Measurements from ENCODE around the gene FNDC3B. TPM values are rescaled to one million over a fixed set of nuclear protein-coding genes. Genes with fewer than 3 reads are reported as not detected.

Gene FNDC3B
- total and polyA plus RNA-seq, 2 of the 8 experiments (the other 6 are each of a cell fraction or from before 2014, with no cell fraction given) = 14.1 to 44.4 TPM

GRCh38 chr3:172388412-172389078 is 349.2 kb downstream of the FNDC3B start:
- no peak overlapping the region for H3K9ac ChIP-seq (replicated peaks in 1 of 4; ENCODE audit: extremely low read depth in 1 of 4, low read depth in 3 of 4, low read length in 3 of 4)
- no peaks in the 10 kb centered on the region for H3K23me2 ChIP-seq (ENCODE audit: low read depth, low read length)
- no peaks in the 10 kb centered on the region for H4K20me1 ChIP-seq (replicated peaks in 1 of 2; ENCODE audit: control insufficient read depth in 1 of 2, insufficient read depth in 2 of 2, low read length in 2 of 2)
- no peak overlapping the region for H2BK15ac ChIP-seq (ENCODE audit: low read length)
- H2BK12ac ChIP-seq (ENCODE audit: low read depth, low read length) = no peak overlapping the region
- no peak overlapping the region for H4K8ac ChIP-seq (ENCODE audit: extremely low read depth, insufficient read depth, low read length)
- no peaks in the 10 kb centered on the region for H3K79me1 ChIP-seq (ENCODE audit: low read depth, low read length)
- H3K14ac ChIP-seq (ENCODE audit: insufficient read length) = no peak overlapping the region
- no peak overlapping the region for H3K27ac ChIP-seq (ENCODE audit: low read depth, low read length)
- DNase-seq (ENCODE audit: low read depth in 1 of 2, low spot score in 2 of 2) = no peak
- H3K9me3 ChIP-seq (ENCODE audit: insufficient read depth in 2 of 2, low read depth in 1 of 2, low read length in 1 of 2) = no peaks in the 10 kb centered on the region
- no peak overlapping the region for H4K91ac ChIP-seq (replicated peaks; ENCODE audit: insufficient read length, low read length)
- no peak for FAIRE-seq
- 84% methylated on average over 10 of the region's 10 CpGs; no CpG with 5 or more reads in 1 of the 2 experiments for WGBS, 2 experiments (ENCODE audit: extremely low coverage in 1 of 2, insufficient coverage in 1 of 2, insufficient read length in 1 of 2, insufficient replicate concordance in 2 of 2, low coverage in 1 of 2, low lambda C conversion rate in 2 of 2, missing lambda C conversion rate in 1 of 2)
- ChIA-PET POLR2A (ENCODE audit: partially characterized antibody) (no interaction called here), CTCF (ENCODE audit: partially characterized antibody) (no interaction called here)
- peaks cover 0 to 3% (median 0%) of the 10 kb centered on the region in 4 experiments; a peak in 2 of 8 replicates for H3K36me3 ChIP-seq (ENCODE audit: control insufficient read depth in 2 of 4, insufficient read depth in 4 of 4, low read length in 3 of 4)
- H3K18ac ChIP-seq (ENCODE audit: extremely low read depth, low read length) = no peak overlapping the region
- H3K23ac ChIP-seq (ENCODE audit: insufficient read length) = no peak overlapping the region
- no peak for TF ChIP-seq USF2 (IDR thresholded peaks at IDR 0.05; ENCODE audit: low read length)
- no peak for TF ChIP-seq PHF8 (conservative IDR thresholded peaks at IDR 0.05; ENCODE audit: low read depth, low read length)
- TF ChIP-seq CTBP2 (IDR thresholded peaks at IDR 0.05; ENCODE audit: borderline replicate concordance, insufficient read depth, insufficient read length, low read length) = no peak
- TF ChIP-seq JUND (IDR thresholded peaks at IDR 0.05; ENCODE audit: low read length) = no peak
- no peak for TF ChIP-seq TAF1 (IDR thresholded peaks at IDR 0.05; ENCODE audit: low read depth, low read length)
- TF ChIP-seq YY1 (IDR thresholded peaks at IDR 0.05; ENCODE audit: low read depth, low read length) = no peak
- H2AK5ac ChIP-seq (ENCODE audit: low read depth, low read length) = no peak overlapping the region
- no peak overlapping the region for H3K56ac ChIP-seq (replicated peaks; ENCODE audit: insufficient read length, low read depth, low read length)
- no peak overlapping the region for H2AFZ ChIP-seq (ENCODE audit: low read length)
- no peak overlapping the region for H3K4me3 ChIP-seq (ENCODE audit: extremely low read depth in 1 of 4, insufficient read depth in 2 of 4, low read depth in 3 of 4, low read length in 4 of 4)
- H4K5ac ChIP-seq (ENCODE audit: insufficient read length, low read depth, low read length) = no peak overlapping the region
- H3K79me2 ChIP-seq (ENCODE audit: control insufficient read depth in 1 of 2, insufficient read depth in 2 of 2, low read length in 2 of 2) = no peaks in the 10 kb centered on the region
- H3K4me2 ChIP-seq (ENCODE audit: insufficient read depth in 1 of 2, low read depth in 2 of 2, low read length in 2 of 2) = no peak overlapping the region
- no peak overlapping the region for H3K4ac ChIP-seq (replicated peaks; ENCODE audit: insufficient read length, low read depth, low read length)
- H3K27me3 ChIP-seq (replicated peaks in 1 of 4; ENCODE audit: control insufficient read depth in 3 of 4, extremely low read depth in 1 of 4, insufficient read depth in 3 of 4, low read length in 3 of 4) = no peaks in the 10 kb centered on the region
- peaks cover 0 to 3% (median 1%) of the 10 kb centered on the region in 4 experiments; a peak in 2 of 7 replicates for H3K4me1 ChIP-seq (replicated peaks in 1 of 4; ENCODE audit: control insufficient read depth in 3 of 4, insufficient read depth in 4 of 4, low read length in 3 of 4)
- no peak overlapping the region for H2BK120ac ChIP-seq (replicated peaks; ENCODE audit: low read depth, low read length)
- no peak overlapping the region for H2BK5ac ChIP-seq (ENCODE audit: low read depth, low read length)
- no peak overlapping the region for H2BK20ac ChIP-seq (ENCODE audit: low read length)
